HG03558 (cell line): Measurements from ENCODE around the gene NME7.
"Not testable (repeated sequence)": the region's sequence is repeated elsewhere in the genome, so short reads cannot be mapped to it uniquely, and the experiment has no call there.

Experiments
- ATAC-seq: cut with Tn5 transposase; IDR thresholded peaks from one replicate; pipeline ENCODE4 v1.9.1; 2021; ENCODE audit warnings: moderate number of reproducible peaks; ENCODE audit not compliant: unreplicated experiment; ENCODE audit errors: extremely low read depth

Gene NME7

DNA sequence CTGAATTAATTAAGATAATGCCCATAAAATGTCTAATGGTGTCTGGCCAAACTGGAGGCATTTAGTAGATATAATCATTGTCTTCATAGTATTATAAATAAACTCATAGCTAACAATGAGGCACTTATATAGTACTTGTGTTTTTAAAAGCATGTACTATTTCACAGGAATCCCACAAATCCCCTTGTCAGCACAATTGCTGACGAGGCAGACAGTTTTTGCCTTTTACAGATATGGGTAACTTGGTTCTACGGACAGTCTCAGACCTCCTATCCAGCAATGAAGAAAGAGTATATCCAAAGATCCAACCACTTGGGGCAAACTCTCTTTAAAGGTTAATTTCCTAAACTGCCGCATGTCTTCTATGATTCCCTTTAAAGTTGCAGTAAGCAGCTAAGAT, 187.4 kb downstream of the NME7 start:
- ATAC-seq: no peak

GRCh38 chr1:169179431-169179830, 188.2 kb downstream of the NME7 start:
- ATAC-seq: not testable (repeated sequence)

DNA sequence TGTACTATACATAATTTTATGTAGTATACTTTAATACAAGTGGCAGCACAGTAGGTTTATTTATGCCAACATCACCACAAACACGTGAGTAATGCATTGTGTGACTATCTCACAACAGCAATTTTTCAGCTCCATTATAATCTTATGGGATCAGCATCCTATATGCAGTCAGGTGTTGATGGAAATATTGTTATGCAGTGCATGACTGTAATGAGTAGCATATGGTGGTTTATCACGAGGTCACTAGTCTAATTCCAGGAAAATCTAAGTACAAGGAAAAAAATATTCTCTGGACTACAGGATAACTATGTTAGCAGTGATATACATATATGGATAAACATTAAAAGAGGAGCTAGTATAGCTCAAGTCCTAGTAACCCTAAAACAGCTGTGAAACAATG, 192.1 kb downstream of the NME7 start:
- ATAC-seq: no peak

- no peak for ATAC-seq
Observed at GRCh38 chr1:169163059-169163458, 204.5 kb downstream of the NME7 start.

GRCh38 chr1:169161496-169162194, 206.0 kb downstream of the NME7 start:
- ATAC-seq: peak; percentile 75

GRCh38 chr1:169160845-169161495, 206.6 kb downstream of the NME7 start:
- ATAC-seq: no peak

DNA sequence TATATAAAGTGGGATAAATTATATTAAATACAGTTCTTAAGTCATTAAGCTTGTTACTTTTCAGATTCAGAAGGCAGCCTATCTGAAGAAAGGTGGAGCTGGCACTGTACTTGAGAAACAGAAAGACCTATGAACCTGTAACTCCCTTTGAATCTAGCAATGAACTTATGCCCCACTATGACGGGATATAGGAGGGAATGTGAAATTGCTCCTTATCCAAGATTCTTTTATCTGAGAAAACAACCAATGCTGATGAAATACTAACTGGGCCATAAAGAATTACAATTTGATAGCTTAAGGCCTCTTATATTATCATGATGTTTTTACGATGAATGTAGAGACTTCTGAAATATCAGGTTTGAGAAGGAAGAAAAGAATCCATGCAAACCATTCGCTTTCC, 211.0 kb downstream of the NME7 start:
- ATAC-seq: no peak

- no peak for ATAC-seq
Observed at GRCh38 chr1:169155675-169156074, 211.9 kb downstream of the NME7 start.

DNA sequence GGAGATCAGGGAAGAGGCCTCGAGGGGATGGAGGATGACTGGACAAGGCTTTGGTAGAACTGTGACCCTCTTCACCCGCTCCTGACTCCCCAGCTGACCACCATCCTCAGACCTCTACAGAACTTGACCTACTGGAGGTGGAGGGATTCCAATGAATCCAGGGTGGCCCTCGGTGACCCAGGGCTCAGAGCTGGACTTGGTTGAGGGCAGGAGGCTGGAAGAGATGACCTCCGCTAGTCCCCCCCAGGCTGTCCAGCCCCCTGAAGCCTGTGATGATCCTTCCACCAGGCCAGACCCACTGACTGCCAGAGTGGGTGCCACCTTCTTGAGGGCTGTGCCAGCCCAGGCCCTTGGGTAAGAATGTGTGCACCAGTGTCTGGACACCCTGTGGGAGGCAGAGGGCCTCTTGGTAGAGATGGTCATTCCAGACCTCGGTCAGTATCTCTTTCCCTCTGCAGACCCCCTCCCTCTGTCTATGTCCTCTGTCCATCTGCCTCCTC, 216.2 kb downstream of the NME7 start:
- no peak for ATAC-seq

DNA sequence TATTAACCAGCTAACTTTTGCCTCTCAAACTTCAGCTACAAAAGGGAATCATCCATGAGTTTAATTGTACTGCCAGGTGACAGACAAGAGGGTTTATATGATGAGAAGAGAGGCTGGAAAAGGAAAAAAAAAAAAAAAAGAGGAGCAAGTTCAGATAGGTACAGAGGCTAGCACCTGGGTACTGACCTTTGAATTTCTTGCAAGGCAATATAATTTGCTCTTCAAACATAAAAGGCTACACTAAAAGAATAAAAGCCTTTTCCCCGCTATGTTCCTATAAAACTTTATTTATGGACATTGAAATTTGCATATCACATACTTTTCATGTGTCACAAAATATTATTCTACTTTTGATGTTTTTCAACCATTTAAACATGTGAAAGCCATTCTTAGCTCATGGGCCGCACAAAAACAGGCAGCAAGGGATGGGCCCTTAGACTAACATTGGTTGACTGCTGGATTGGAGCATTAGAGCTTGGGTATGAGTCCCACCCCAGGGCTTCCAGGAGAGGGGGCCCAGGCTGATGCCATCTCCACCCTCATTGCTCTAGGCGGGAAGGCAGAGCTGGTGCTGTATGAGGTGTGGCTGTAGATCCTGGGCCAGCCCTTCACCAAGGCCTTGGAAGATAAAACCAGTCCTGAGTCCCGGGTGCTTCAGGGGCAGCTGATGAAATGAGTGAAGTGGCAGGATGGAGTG, 216.8 kb downstream of the NME7 start:
- no peak for ATAC-seq

DNA sequence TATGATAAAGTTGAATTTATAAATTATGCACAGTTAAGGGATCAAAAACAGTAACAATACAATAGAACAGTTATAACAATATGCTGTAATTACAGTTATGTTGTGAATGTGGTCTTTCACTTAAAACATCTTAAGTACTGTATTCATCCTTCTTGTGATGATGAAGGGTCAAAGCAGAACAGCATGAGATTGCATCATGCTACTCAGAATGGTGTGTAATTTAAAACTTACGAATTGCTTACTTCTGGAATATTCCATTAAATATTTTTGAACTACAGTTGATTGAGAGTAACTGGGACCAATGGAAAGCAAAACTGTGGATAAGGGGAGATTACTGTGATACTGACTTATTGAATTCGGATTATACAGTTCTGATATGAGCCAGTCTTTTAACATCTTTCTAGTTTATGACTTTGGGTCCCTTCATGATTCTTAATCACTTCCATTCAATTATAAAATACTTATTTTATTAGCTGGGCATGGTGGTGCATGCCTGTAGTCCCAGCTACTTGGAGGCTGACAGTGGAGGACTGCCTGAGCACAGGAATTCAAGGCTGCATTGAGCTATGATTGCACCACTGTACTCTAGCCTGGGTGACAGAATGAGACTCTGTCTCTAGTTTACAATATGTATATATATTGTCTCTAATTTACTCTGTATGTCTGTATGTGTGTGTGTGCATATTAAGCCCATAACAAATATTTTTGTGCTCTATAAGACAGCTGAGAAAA, 217.9 kb downstream of the NME7 start:
- no peak for ATAC-seq

GRCh38 chr1:169148472-169149252, 218.9 kb downstream of the NME7 start:
- peak; percentile 64 for ATAC-seq

DNA sequence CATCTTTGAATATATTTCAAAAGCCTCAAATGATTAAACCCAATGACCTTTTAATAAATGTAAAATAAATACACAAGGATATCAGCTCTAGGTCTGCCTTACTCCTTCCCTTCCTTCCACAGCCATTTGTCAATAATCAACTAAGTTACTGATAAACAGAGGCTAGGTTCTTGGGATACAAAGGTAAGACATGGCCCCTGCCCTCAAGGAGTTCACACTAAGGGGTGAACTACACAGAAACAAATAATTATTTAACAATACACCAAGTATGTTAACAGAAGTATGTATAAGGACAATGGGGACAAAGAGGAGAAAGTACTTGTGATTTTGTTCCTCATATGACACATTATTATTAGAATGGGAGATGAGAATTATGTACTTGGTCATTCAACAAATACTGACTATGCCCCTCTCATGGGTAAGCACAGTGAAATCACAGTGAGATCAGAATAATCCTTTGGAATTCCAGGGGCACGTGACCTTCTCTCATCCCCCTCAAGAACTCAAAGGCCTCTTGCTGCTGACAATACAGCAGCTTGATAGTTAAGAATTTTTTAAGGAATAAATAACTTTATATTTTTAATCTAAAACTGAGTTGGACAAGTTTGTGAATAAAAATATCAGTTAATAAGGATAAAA, 220.9 kb downstream of the NME7 start:
- no peak for ATAC-seq

- no peak for ATAC-seq
Observed at GRCh38 chr1:169144941-169145626, 222.5 kb downstream of the NME7 start.

DNA sequence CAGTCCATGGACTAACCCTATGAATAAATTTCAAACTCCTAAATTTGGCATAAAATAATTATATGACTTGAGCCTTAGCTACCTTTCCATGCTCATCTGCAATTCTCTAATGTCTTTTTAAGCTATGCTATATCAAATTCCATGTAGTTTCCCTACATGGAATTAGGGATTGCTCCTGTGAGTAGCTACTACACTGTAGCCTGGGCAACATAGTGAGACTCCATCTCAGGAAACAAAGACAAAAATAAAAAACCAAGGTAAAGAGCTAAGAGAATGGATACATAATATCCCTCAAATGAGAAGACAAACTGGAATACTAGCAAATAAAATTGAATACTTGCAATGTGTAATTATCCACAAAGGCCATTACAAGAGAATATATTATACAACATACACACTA, 223.6 kb downstream of the NME7 start:
- ATAC-seq: no peak

DNA sequence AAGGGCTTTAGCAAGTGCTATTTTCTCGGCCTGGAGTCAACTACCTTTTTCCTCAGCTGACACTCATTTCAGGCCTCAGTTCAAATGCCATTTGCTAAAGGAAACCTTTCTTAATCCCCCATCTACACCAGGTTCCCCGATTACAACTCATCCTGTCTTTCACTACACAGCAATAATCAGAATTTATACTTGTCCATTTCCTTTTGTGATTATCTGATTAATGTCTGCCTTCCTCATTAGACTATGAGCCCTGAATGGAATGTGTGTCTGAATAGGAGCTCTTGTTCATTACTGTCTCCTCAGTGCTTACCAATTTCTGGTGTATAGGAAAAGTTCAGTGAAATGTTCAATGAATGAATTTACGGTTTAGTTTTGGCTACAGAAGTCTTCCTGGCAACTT, 224.3 kb downstream of the NME7 start:
- no peak for ATAC-seq

GRCh38 chr1:169142129-169142528, 225.5 kb downstream of the NME7 start:
- no peak for ATAC-seq

DNA sequence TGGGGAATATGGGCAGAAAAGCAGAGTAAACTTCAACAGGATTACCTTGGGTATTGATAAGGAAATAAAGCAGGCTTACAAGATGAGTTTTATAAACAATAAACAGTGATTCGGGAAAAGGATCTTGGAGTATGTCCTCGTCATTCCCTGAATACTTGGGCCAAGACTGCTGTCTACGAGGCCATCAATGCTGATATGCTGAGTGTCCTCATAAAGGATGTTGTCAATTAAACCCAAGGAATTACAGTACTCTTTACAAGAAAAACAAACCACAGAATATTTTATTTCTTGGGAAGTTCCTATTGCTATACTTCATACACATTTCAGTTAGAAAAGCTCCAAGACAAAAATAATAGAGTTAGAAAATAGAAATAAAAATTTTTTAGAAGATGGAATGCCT, 226.2 kb downstream of the NME7 start:
- no peak for ATAC-seq
